CD4-positive, alpha-beta T cell treated with Interferon alpha-2 for 1 hour (primary cell): Measurements from ENCODE around the gene PSG1.
"Not testable (repeated sequence)": the region's sequence is repeated elsewhere in the genome, so short reads cannot be mapped to it uniquely, and the experiment has no call there.

ENCODE experiments used
- DNase-seq, 2 donors: peaks; one replicate each; pipeline ENCODE4 v3.0.0-alpha.2; 2020 to 2022

PSG1 gene

GRCh38 chr19:42879613-42880012 lies at the start of gene PSG1:
Gene PSG1, minus strand, starts transcription at chr19:42879713. Its CDS starts 132 bp downstream, at chr19:42879581.
- no peak for DNase-seq

- no peak for DNase-seq
Measured at GRCh38 chr19:42928896-42929295, 49.4 kb upstream of the PSG1 start.

- DNase-seq: no peak
Measured at GRCh38 chr19:42926781-42927180, 47.3 kb upstream of the PSG1 start.

DNA sequence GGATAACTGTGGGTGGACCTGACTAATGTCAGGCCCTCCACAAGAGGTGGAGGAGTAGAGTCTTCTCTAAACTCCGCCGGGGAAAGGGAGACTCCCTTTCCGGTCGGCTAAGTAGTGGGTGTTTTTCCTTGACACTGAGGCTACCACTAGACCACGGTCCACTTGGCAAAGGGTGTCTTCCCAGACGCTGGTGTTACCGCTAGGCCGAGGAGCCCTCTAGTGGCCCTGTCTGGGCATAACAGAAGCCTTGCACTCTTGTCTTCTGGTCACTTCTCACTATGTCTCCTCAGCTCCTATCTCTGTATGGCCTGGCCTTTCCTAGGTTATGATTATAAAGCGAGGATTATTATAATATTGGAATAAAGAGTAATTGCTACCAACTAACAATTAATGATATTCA lies 43.6 kb upstream of the PSG1 start:
- DNase-seq: peak in 1 of 2 donors; percentile 3

DNA sequence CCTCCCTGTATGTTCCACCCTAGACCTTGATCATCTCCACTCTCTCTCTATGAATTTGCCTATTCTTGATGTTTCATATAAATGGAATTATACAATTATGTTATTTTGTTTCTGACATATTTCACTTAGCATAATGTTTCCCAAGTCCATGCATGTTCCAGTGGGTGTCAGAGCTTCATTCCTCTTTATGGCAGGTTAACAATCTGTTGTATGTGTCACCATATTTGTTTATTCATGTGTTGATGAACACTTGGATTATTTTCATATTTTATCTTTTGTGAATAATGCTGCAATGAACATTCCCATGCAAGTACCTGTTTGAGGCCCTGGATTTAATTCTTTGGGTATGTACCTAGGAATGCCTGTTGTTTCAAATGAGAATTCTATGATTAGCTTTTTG lies 41.5 kb upstream of the PSG1 start:
- not testable (repeated sequence) for DNase-seq

GRCh38 chr19:42919757-42920079 lies 40.2 kb upstream of the PSG1 start:
- DNase-seq: no peak

GRCh38 chr19:42919070-42919756 lies 39.7 kb upstream of the PSG1 start:
- not testable (repeated sequence) for DNase-seq

DNA sequence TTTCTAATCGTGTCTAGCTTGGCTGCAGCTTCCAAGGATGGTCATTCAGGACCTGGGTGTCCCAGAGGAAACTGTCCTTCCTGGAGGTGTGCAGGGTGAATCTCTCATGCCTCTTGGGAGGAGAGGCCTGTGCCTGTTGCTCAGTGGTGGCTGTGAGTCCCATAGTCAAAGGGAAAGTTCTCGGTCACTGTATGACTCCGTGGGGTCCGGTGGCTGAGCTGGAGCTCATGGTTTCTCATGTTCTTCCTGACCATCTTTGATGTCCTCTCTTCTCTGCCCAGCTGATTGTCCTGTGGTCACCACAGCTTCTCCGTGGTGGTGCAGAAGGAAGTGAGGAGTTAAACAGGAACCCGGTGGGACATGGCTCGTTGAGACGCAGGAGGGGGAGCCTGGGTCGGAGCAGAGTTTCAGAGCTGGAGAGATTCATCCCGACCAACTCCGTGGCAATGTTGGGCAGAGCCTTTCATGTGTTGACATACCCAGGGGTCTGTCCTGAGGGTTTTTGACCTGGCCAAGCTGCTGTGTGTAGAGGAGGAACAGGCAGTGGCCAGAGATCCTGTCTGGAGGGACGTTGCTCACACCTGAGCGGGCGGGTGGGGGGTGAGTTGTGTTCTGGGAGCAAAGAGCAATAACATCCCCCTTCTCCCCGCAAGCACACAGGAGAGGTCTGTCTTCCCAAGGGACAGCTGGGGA lies 39.0 kb upstream of the PSG1 start:
- not testable (repeated sequence) for DNase-seq

GRCh38 chr19:42917634-42918033 lies 38.1 kb upstream of the PSG1 start, which contains the start of gene PSG6:
Gene PSG6, minus strand, starts transcription at chr19:42917894. Its CDS starts 102 bp downstream, at chr19:42917792.
- not testable (repeated sequence) for DNase-seq

DNA sequence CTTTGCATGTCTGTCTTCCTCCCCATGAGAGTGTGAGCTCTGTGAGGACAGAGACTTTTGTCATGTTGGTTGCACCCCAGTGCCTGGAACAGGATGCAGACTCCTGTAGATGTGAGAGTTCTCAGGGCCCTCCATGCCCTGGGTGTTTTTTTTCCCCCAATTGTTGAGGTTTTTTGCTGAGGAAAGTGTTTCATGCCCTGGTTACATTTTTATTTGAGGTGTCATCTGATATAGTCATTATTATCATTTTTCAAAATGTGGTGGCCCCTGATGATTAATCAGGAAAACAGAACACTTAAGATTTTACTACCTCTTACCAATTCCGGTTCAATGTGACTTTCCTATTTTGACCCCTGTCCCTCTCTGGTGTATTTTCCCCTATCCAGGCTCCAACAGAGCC lies 37.4 kb upstream of the PSG1 start:
- DNase-seq: not testable (repeated sequence)

DNA sequence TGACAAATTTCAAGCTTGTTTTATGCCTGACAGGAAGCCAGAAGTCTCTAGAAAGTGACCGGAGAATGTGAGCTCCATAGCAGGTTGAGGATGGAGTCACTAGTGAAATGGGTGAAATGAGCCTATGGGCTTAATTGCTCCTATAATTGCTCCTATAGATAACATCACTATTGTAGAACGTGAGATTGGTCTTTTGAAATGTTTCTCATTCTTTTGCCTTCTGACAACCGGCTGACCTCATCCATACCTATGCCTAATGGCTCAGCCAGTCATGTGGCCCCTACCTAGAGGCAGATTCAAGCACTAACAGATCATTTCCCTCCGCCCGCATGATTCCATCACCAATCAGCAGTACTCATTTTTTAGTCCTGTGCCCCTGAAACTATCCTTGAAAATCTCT lies 34.0 kb upstream of the PSG1 start:
- not testable (repeated sequence) for DNase-seq

- not testable (repeated sequence) for DNase-seq
Measured at GRCh38 chr19:42912941-42913340, 33.4 kb upstream of the PSG1 start.

DNA sequence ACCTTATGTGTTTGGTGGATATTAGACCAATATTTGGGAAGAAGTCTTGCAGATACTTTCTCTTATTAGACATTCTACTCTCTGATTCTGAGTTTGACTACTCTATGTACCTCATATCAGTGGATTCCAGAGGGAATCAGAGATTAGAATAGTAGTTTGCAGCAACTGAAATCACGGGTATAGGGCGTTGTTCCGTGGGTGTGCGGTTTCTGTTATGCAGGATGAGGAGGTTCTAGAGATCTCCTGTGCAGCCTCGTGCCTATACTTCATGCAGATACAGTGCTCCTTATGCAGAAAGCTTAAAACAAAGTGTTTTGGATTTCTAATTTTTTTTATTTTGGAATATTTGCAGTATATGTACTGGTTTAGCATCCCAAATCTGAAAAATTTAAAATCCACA lies 32.2 kb upstream of the PSG1 start:
- DNase-seq: not testable (repeated sequence)

GRCh38 chr19:42906162-42906561 lies 26.6 kb upstream of the PSG1 start:
- DNase-seq: not testable (repeated sequence)

- DNase-seq: not testable (repeated sequence)
Measured at GRCh38 chr19:42900561-42900960, 21.0 kb upstream of the PSG1 start.

GRCh38 chr19:42899674-42900073 lies 20.2 kb upstream of the PSG1 start:
- not testable (repeated sequence) for DNase-seq

- DNase-seq: not testable (repeated sequence)
Measured at GRCh38 chr19:42899110-42899509, 19.6 kb upstream of the PSG1 start.

- DNase-seq: not testable (repeated sequence)
Measured at GRCh38 chr19:42898656-42899055, 19.1 kb upstream of the PSG1 start.

- not testable (repeated sequence) for DNase-seq
Measured at GRCh38 chr19:42897729-42898128, 18.2 kb upstream of the PSG1 start.

DNA sequence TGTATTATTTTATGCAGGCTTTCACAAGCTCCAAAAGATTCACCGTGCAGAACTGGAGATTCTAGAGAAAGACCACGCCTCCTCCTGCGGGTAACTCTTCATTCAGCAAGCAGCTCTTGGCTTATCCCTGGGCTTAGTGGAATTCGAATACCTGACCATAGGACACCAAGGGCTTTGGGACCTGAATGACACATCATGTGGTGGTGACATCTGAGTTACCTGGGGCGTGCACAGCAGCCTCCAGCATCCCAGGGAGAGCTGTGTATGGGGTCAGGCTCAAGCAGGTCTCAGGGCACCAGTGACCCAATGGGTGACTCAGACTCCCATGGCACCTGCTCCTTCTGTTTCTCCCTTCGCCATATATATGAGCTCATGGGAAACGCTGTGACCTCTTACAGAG lies 10.9 kb upstream of the PSG1 start:
- DNase-seq: not testable (repeated sequence)

DNA sequence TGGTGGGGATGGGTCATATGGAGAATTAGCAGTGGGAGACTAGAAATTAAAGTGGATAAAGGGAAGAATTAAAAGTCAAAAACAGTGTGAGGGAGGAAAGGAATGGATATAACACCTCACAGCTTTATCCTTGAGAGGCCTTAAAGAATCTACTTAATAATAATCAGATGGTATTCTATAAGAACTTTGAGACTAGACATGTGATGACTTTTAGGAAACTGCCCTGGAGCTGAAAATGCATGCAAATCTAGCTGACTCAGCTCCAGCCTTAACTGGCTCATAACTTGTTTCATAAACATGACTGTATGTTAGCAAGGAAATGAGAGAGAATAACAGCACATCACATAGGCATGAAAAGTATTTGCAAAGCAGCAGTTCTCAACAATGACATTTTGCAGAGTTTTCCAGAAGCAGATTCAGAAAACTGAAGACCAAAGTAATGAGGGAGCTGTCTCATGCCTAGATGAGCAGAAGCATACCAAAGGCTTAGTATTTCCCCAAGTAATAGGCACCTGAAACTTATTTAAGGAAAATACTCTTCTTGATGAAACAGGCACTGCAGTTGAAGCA lies 8.4 kb upstream of the PSG1 start:
- DNase-seq: not testable (repeated sequence)

GRCh38 chr19:42882730-42883129 lies 3.2 kb upstream of the PSG1 start:
- not testable (repeated sequence) for DNase-seq

DNA sequence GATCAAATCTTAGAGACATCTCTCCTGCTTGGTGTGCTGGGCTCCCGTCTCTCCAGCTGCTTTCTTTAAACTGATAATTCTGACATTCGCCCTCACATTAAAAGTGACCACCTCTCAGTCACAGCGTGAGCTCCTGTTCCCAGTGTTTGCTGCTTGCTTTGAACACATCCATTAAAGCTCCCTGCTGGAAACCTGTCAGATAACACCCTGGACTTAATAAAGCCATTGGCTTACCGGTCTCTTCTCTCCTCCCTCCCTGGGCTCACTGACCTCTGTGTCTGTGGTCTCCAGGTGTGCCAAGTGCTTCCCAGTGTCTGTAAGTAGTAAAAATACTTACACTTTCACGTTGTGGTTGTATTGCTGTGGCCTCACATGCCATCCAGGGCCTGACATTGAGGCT lies 2.5 kb upstream of the PSG1 start:
- DNase-seq: not testable (repeated sequence)

- not testable (repeated sequence) for DNase-seq
Measured at GRCh38 chr19:42881279-42881678, 1.8 kb upstream of the PSG1 start.
